HG02571 (cell line): ENCODE measurements around the gene RGS14.
"Not testable (repeated sequence)": the region's sequence is repeated elsewhere in the genome, so short reads cannot be mapped to it uniquely, and the experiment has no call there.

Experiments
- ATAC-seq: cut with Tn5 transposase; IDR thresholded peaks from one replicate; pipeline ENCODE4 v1.9.1; 2021; ENCODE audit warnings: mild to moderate bottlenecking, moderate library complexity; ENCODE audit not compliant: unreplicated experiment

RGS14 gene

GRCh38 chr5:177363565-177363964, 5.8 kb downstream of the RGS14 start:
- ATAC-seq, result no peak

GRCh38 chr5:177364159-177364962, 6.6 kb downstream of the RGS14 start:
- no peak for ATAC-seq

GRCh38 chr5:177365845-177366527, 8.3 kb downstream of the RGS14 start:
- ATAC-seq, result no peak

- no peak for ATAC-seq
These were observed 9.0 kb downstream of the RGS14 start for GRCh38 chr5:177366528-177367322.

GRCh38 chr5:177367323-177367848, 9.7 kb downstream of the RGS14 start:
- ATAC-seq, result no peak

GRCh38 chr5:177367981-177368868, 10.5 kb downstream of the RGS14 start:
- ATAC-seq, result no peak

- no peak for ATAC-seq
These were observed 11.3 kb downstream of the RGS14 start for GRCh38 chr5:177368869-177369644.

GRCh38 chr5:177369645-177370440, 12.1 kb downstream of the RGS14 start:
- ATAC-seq, result no peak

- peak; percentile 46 for ATAC-seq
These were observed 12.9 kb downstream of the RGS14 start for GRCh38 chr5:177370488-177371119.

- ATAC-seq, result no peak
These were observed 13.7 kb downstream of the RGS14 start for GRCh38 chr5:177371120-177372033.

- ATAC-seq, result no peak
These were observed 14.5 kb downstream of the RGS14 start for GRCh38 chr5:177372034-177372896.

- no peak for ATAC-seq
These were observed 15.2 kb downstream of the RGS14 start for GRCh38 chr5:177372910-177373309.

GRCh38 chr5:177373806-177374205, 16.1 kb downstream of the RGS14 start:
- ATAC-seq, result no peak

- no peak for ATAC-seq
These were observed 16.5 kb downstream of the RGS14 start for GRCh38 chr5:177374211-177374610.

- ATAC-seq, result not testable (repeated sequence)
These were observed 17.8 kb downstream of the RGS14 start for GRCh38 chr5:177375516-177375915.

GRCh38 chr5:177376107-177376506, 18.4 kb downstream of the RGS14 start:
- ATAC-seq, result no peak
